ENCODE results near the gene LSM4. TPM values are rescaled to one million over a fixed set of nuclear protein-coding genes. Genes with fewer than 3 reads are reported as not detected.
A peak's percentile ranks its signal among the peaks of the same experiment; 100 is the strongest.

The LSM4 gene
- total RNA-seq, 1 donor from 2014 or later: 73.0 TPM

GRCh38 chr19:18298601-18299000 is 24.3 kb downstream of the LSM4 start:
- H3K4me3 Mint-ChIP-seq (ENCODE audit: unreplicated experiment): no peak overlapping the region
- H3K36me3 Mint-ChIP-seq (ENCODE audit: low read depth): no peaks in the 10 kb centered on the region
- H3K9me3 Mint-ChIP-seq (ENCODE audit: low read depth): no peaks in the 10 kb centered on the region
- TF ChIP-seq CTCF (IDR thresholded peaks at IDR 0.05): no peak
- H3K27me3 Mint-ChIP-seq (ENCODE audit: low read depth): no peaks in the 10 kb centered on the region
- H3K27ac Mint-ChIP-seq (ENCODE audit: unreplicated experiment): no peak overlapping the region
- no peak for DNase-seq (ENCODE audit: low spot score)
- H3K4me1 Mint-ChIP-seq (ENCODE audit: low read depth): peaks cover 34% of the 10 kb centered on the region

- Mint-ChIP-seq H3K36me3 (ENCODE audit: low read depth) (no peaks in the 10 kb centered on the region), H3K4me1 (ENCODE audit: low read depth) (peaks cover 35% of the 10 kb centered on the region), H3K4me3 (ENCODE audit: unreplicated experiment) (no peak overlapping the region), H3K27ac (ENCODE audit: unreplicated experiment) (no peak overlapping the region), H3K27me3 (ENCODE audit: low read depth) (no peaks in the 10 kb centered on the region), H3K9me3 (ENCODE audit: low read depth) (no peaks in the 10 kb centered on the region)
- no peak for DNase-seq (ENCODE audit: low spot score)
- no peak for TF ChIP-seq CTCF (IDR thresholded peaks at IDR 0.05)
These were observed 25.6 kb downstream of the LSM4 start for GRCh38 chr19:18297308-18297707.

- Mint-ChIP-seq H3K27me3 (ENCODE audit: low read depth) (no peaks in the 10 kb centered on the region), H3K36me3 (ENCODE audit: low read depth) (no peaks in the 10 kb centered on the region), H3K4me3 (ENCODE audit: unreplicated experiment) (no peak overlapping the region), H3K9me3 (ENCODE audit: low read depth) (no peaks in the 10 kb centered on the region), H3K4me1 (ENCODE audit: low read depth) (peaks cover 43% of the 10 kb centered on the region), H3K27ac (ENCODE audit: unreplicated experiment) (no peak overlapping the region)
- no peak for TF ChIP-seq CTCF (IDR thresholded peaks at IDR 0.05)
- no peak for DNase-seq (ENCODE audit: low spot score)
These were observed 27.8 kb downstream of the LSM4 start for GRCh38 chr19:18295034-18295451.

GRCh38 chr19:18294467-18294864 is 28.4 kb downstream of the LSM4 start:
- no peak for DNase-seq (ENCODE audit: low spot score)
- H3K4me3 Mint-ChIP-seq (ENCODE audit: unreplicated experiment): no peak overlapping the region
- H3K27ac Mint-ChIP-seq (ENCODE audit: unreplicated experiment): no peak overlapping the region
- H3K4me1 Mint-ChIP-seq (ENCODE audit: low read depth): peaks cover 48% of the 10 kb centered on the region
- H3K27me3 Mint-ChIP-seq (ENCODE audit: low read depth): no peaks in the 10 kb centered on the region
- H3K9me3 Mint-ChIP-seq (ENCODE audit: low read depth): no peaks in the 10 kb centered on the region
- no peaks in the 10 kb centered on the region for H3K36me3 Mint-ChIP-seq (ENCODE audit: low read depth)
- TF ChIP-seq CTCF (IDR thresholded peaks at IDR 0.05): no peak

- H3K27me3 Mint-ChIP-seq (ENCODE audit: low read depth): no peaks in the 10 kb centered on the region
- H3K27ac Mint-ChIP-seq (ENCODE audit: unreplicated experiment): peak overlapping the region; percentile 57
- H3K36me3 Mint-ChIP-seq (ENCODE audit: low read depth): no peaks in the 10 kb centered on the region
- no peak overlapping the region for H3K4me3 Mint-ChIP-seq (ENCODE audit: unreplicated experiment)
- H3K9me3 Mint-ChIP-seq (ENCODE audit: low read depth): no peaks in the 10 kb centered on the region
- no peak for TF ChIP-seq CTCF (IDR thresholded peaks at IDR 0.05)
- no peak for DNase-seq (ENCODE audit: low spot score)
- peaks cover 43% of the 10 kb centered on the region for H3K4me1 Mint-ChIP-seq (ENCODE audit: low read depth)
These were observed 29.0 kb downstream of the LSM4 start for GRCh38 chr19:18293642-18294466.
